HEK293T (cell line): Measurements from ENCODE around the gene OR8H1.

ENCODE experiments used
- CTCF ChIA-PET: fragments of 350-600 bp; formaldehyde crosslinking; extraction: SDS; loops from one replicate; lab custom pipeline; 2021; ENCODE audit warnings: antibody characterized with exemption, inconsistent platforms; lab: Yijun Ruan, JAX
- POLR2A ChIA-PET: fragments of 350-600 bp; formaldehyde crosslinking; extraction: SDS; loops from one replicate; lab custom pipeline; 2020; ENCODE audit warnings: antibody characterized with exemption, inconsistent platforms; lab: Yijun Ruan, JAX
- DNase-seq: peaks from one replicate; pipeline ENCODE4 v3.0.0; 2012; ENCODE audit warnings: mixed read lengths; ENCODE audit errors: extremely low spot score
- ARNT ChIP-seq: fragments of 450-650 bp; IDR thresholded peaks from 2 replicates; pipeline ENCODE4 v1.6.1; 2017; ENCODE audit warnings: mild to moderate bottlenecking
- BHLHE40 ChIP-seq: fragments of 450-650 bp; IDR thresholded peaks from 2 replicates; pipeline ENCODE4 v1.6.1; 2016; ENCODE audit warnings: mild to moderate bottlenecking, moderate library complexity, borderline replicate concordance
- CTBP1 ChIP-seq: fragments of 450-650 bp; IDR thresholded peaks from 2 replicates; pipeline ENCODE4 v1.6.1; 2016; ENCODE audit warnings: borderline replicate concordance
- ELF4 ChIP-seq: fragments of 450-650 bp; IDR thresholded peaks from 2 replicates; pipeline ENCODE4 v1.6.1; 2017; ENCODE audit warnings: antibody characterized with exemption
- FOXA1 ChIP-seq: fragments of 450-650 bp; IDR thresholded peaks from 2 replicates; pipeline ENCODE4 v1.6.1; 2016; ENCODE audit warnings: mild to moderate bottlenecking
- FOXK2 ChIP-seq: fragments of 450-650 bp; IDR thresholded peaks from 2 replicates; pipeline ENCODE4 v1.6.1; 2016; ENCODE audit warnings: mild to moderate bottlenecking
- FOXM1 ChIP-seq: fragments of 450-650 bp; IDR thresholded peaks from 2 replicates; pipeline ENCODE4 v1.6.1; 2017; ENCODE audit warnings: mild to moderate bottlenecking, borderline replicate concordance
- HDGF ChIP-seq: fragments of 450-650 bp; IDR thresholded peaks from 2 replicates; pipeline ENCODE4 v1.6.1; 2017; ENCODE audit warnings: antibody characterized with exemption, borderline replicate concordance
- L3MBTL2 ChIP-seq: fragments of 450-650 bp; conservative IDR thresholded peaks from 2 replicates; pipeline ENCODE4 v1.6.1; 2016; ENCODE audit warnings: mild to moderate bottlenecking
- LEF1 ChIP-seq: fragments of 450-650 bp; IDR thresholded peaks from 2 replicates; pipeline ENCODE4 v1.6.1; 2017; ENCODE audit warnings: mild to moderate bottlenecking, borderline replicate concordance
- NFRKB ChIP-seq: fragments of 450-650 bp; IDR thresholded peaks from 2 replicates; pipeline ENCODE4 v1.6.1; 2016; ENCODE audit warnings: mild to moderate bottlenecking, moderate library complexity
- PKNOX1 ChIP-seq: fragments of 450-650 bp; IDR thresholded peaks from 2 replicates; pipeline ENCODE4 v1.6.1; 2016
- SP1 ChIP-seq: fragments of 450-650 bp; IDR thresholded peaks from 2 replicates; pipeline ENCODE4 v1.6.1; 2017
- SUZ12 ChIP-seq: fragments of 450-650 bp; IDR thresholded peaks from 2 replicates; pipeline ENCODE4 v1.6.1; 2016; ENCODE audit warnings: mild to moderate bottlenecking
- TARDBP ChIP-seq: fragments of 450-650 bp; IDR thresholded peaks from 2 replicates; pipeline ENCODE4 v1.6.1; 2016
- ZNF384 ChIP-seq: fragments of 450-650 bp; IDR thresholded peaks from 2 replicates; pipeline ENCODE4 v1.6.1; 2016

Gene OR8H1

GRCh38 chr11:56292154-56292553 lies at the start of gene OR8H1:
TSS of gene OR8H1 (minus strand) at chr11:56292254. CDS start at chr11:56291062, 1,192 bp downstream.
- ChIA-PET CTCF (no interaction called here), POLR2A (no interaction called here)
- no peak for TF ChIP-seq ZNF384
- TF ChIP-seq FOXA1: no peak
- TF ChIP-seq ELF4: no peak
- TF ChIP-seq FOXM1: no peak
- TF ChIP-seq L3MBTL2: no peak
- TF ChIP-seq SP1: no peak
- no peak for TF ChIP-seq PKNOX1
- no peak for TF ChIP-seq BHLHE40
- TF ChIP-seq ARNT: no peak
- TF ChIP-seq LEF1: no peak
- no peak for TF ChIP-seq NFRKB
- no peak for DNase-seq

GRCh38 chr11:56340289-56340688 lies 48.2 kb upstream of the OR8H1 start:
- TF ChIP-seq ARNT: no peak
- no peak for TF ChIP-seq SUZ12
- TF ChIP-seq ZNF384: no peak
- TF ChIP-seq SP1: no peak
- ChIA-PET CTCF (no interaction called here), POLR2A (no interaction called here)
- DNase-seq: no peak

- ChIA-PET CTCF (no interaction called here), POLR2A (no interaction called here)
- TF ChIP-seq HDGF: no peak
- TF ChIP-seq NFRKB: no peak
- no peak for TF ChIP-seq TARDBP
- TF ChIP-seq BHLHE40: no peak
- no peak for TF ChIP-seq ELF4
- no peak for TF ChIP-seq PKNOX1
- TF ChIP-seq ARNT: no peak
- no peak for TF ChIP-seq FOXK2
- no peak for TF ChIP-seq CTBP1
- TF ChIP-seq LEF1: no peak
- TF ChIP-seq L3MBTL2: no peak
- TF ChIP-seq SP1: no peak
- no peak for TF ChIP-seq SUZ12
- no peak for TF ChIP-seq ZNF384
- TF ChIP-seq FOXA1: no peak
- no peak for DNase-seq
These were observed 41.1 kb upstream of the OR8H1 start for GRCh38 chr11:56333156-56333555.

GRCh38 chr11:56331861-56332491 lies 39.9 kb upstream of the OR8H1 start:
- POLR2A ChIA-PET: no interaction called here
- TF ChIP-seq HDGF: no peak
- TF ChIP-seq BHLHE40: no peak
- TF ChIP-seq LEF1: no peak
- no peak for TF ChIP-seq TARDBP
- no peak for TF ChIP-seq L3MBTL2
- TF ChIP-seq SUZ12: no peak
- no peak for TF ChIP-seq NFRKB
- no peak for TF ChIP-seq ZNF384
- no peak for TF ChIP-seq ARNT
- no peak for TF ChIP-seq CTBP1
- no peak for TF ChIP-seq SP1
- no peak for TF ChIP-seq FOXM1
- no peak for TF ChIP-seq ELF4
- TF ChIP-seq PKNOX1: no peak
- TF ChIP-seq FOXK2: no peak
- TF ChIP-seq FOXA1: no peak
- CTCF ChIA-PET: no interaction called here
- no peak for DNase-seq

GRCh38 chr11:56314844-56315243 lies 22.8 kb upstream of the OR8H1 start, which contains the start of gene OR8K3:
TSS of gene OR8K3 (plus strand) at chr11:56315144. CDS start at chr11:56318307, 3,163 bp downstream.
- TF ChIP-seq TARDBP: no peak
- no peak for DNase-seq
- CTCF ChIA-PET: no interaction called here
- POLR2A ChIA-PET: no interaction called here

GRCh38 chr11:56307836-56308235 lies 15.8 kb upstream of the OR8H1 start:
- ChIA-PET POLR2A (no interaction called here), CTCF (no interaction called here)
- DNase-seq: no peak
- TF ChIP-seq L3MBTL2 (no peak), HDGF (no peak), SUZ12 (no peak), FOXA1 (no peak), ZNF384 (no peak)

GRCh38 chr11:56296898-56297297 lies 4.8 kb upstream of the OR8H1 start:
- TF ChIP-seq BHLHE40 (no peak), NFRKB (no peak), FOXA1 (no peak), CTBP1 (no peak), HDGF (no peak), LEF1 (no peak), FOXM1 (no peak), ZNF384 (no peak), TARDBP (no peak), SUZ12 (no peak), L3MBTL2 (no peak), PKNOX1 (no peak)
- no peak for DNase-seq
- ChIA-PET POLR2A (no interaction called here), CTCF (interaction anchor here (0.7 kb wide), 1 partner anchor 80 kb away, joined by 3 read pairs; no protein-coding TSS in a partner anchor)
